Measurements from ENCODE around the gene MRPL23. TPM values are rescaled to one million over a fixed set of nuclear protein-coding genes. Genes with fewer than 3 reads are reported as not detected.
"Not testable (repeated sequence)": the region's sequence is repeated elsewhere in the genome, so short reads cannot be mapped to it uniquely, and the experiment has no call there.

MRPL23 gene
- total RNA-seq, 1 donor from 2014 or later = 107 TPM

GRCh38 chr11:1929621-1930461, 17.3 kb upstream of the MRPL23 start:
- peak; percentile 11 for DNase-seq (ENCODE audit: missing footprints)
- intact Hi-C loops (cut with DNase I) = no loop called here
- ATAC-seq = no peak

GRCh38 chr11:1930462-1930830, 16.7 kb upstream of the MRPL23 start:
- ATAC-seq (no peak), DNase-seq (ENCODE audit: missing footprints) (no peak)
- intact Hi-C loops (cut with DNase I) = no loop called here

- ATAC-seq = peak; percentile 24
- intact Hi-C loops (cut with DNase I) = loop anchor here (1.0 kb wide), 1 partner anchor 22 kb away; no protein-coding TSS in a partner anchor
- DNase-seq (ENCODE audit: missing footprints) = peak; percentile 63
These were observed 15.6 kb upstream of the MRPL23 start for GRCh38 chr11:1931341-1932104.

GRCh38 chr11:1932105-1932480, 15.0 kb upstream of the MRPL23 start:
- no peak for ATAC-seq
- DNase-seq (ENCODE audit: missing footprints) = peak; percentile 30
- intact Hi-C loops (cut with DNase I) = no loop called here

GRCh38 chr11:1932681-1933080, 14.5 kb upstream of the MRPL23 start:
- no peak for ATAC-seq
- no peak for DNase-seq (ENCODE audit: missing footprints)
- intact Hi-C loops (cut with DNase I) = no loop called here

GRCh38 chr11:1933416-1934334, 13.5 kb upstream of the MRPL23 start:
- ATAC-seq = no peak
- DNase-seq (ENCODE audit: missing footprints) = peak; percentile 55
- intact Hi-C loops (cut with DNase I) = no loop called here

- ATAC-seq (no peak), DNase-seq (ENCODE audit: missing footprints) (peak; percentile 39)
- intact Hi-C loops (cut with DNase I) = no loop called here
These were observed 12.6 kb upstream of the MRPL23 start for GRCh38 chr11:1934335-1935155.

GRCh38 chr11:1935156-1936071, 11.7 kb upstream of the MRPL23 start:
- ATAC-seq (no peak), DNase-seq (ENCODE audit: missing footprints) (peak; percentile 55)
- intact Hi-C loops (cut with DNase I) = no loop called here

- intact Hi-C loops (cut with DNase I) = no loop called here
- DNase-seq (ENCODE audit: missing footprints) (peak; percentile 63), ATAC-seq (no peak)
These were observed 10.9 kb upstream of the MRPL23 start for GRCh38 chr11:1936072-1936780.

GRCh38 chr11:1936781-1937615, 10.1 kb upstream of the MRPL23 start:
- no peak for ATAC-seq
- intact Hi-C loops (cut with DNase I) = no loop called here
- DNase-seq (ENCODE audit: missing footprints) = peak; percentile 64

GRCh38 chr11:1937616-1938342, 9.4 kb upstream of the MRPL23 start:
- intact Hi-C loops (cut with DNase I) = no loop called here
- DNase-seq (ENCODE audit: missing footprints) (peak; percentile 66), ATAC-seq (no peak)

- DNase-seq (ENCODE audit: missing footprints) (peak; percentile 30), ATAC-seq (no peak)
- intact Hi-C loops (cut with DNase I) = loop anchor here (1.0 kb wide), 1 partner anchor 24 kb away; no protein-coding TSS in a partner anchor
These were observed 8.7 kb upstream of the MRPL23 start for GRCh38 chr11:1938343-1939005.

GRCh38 chr11:1939006-1939625, 8.0 kb upstream of the MRPL23 start:
- DNase-seq (ENCODE audit: missing footprints) (peak; percentile 72), ATAC-seq (no peak)
- intact Hi-C loops (cut with DNase I) = loop anchor here (1.0 kb wide), 1 partner anchor 25 kb away; no protein-coding TSS in a partner anchor

- ATAC-seq = not testable (repeated sequence)
- DNase-seq (ENCODE audit: missing footprints) = peak; percentile 16
- intact Hi-C loops (cut with DNase I) = loop anchor here (1.0 kb wide), 1 partner anchor 25 kb away; no protein-coding TSS in a partner anchor
These were observed 7.3 kb upstream of the MRPL23 start for GRCh38 chr11:1939788-1940187.

All from Right ventricle myocardium inferior (tissue), 1 donor.